Stomach (tissue), 9 donors: ENCODE measurements around the gene MRPL23. TPM values are rescaled to one million over a fixed set of nuclear protein-coding genes. Genes with fewer than 3 reads are reported as not detected.
A peak's percentile ranks its signal among the peaks of the same experiment; 100 is the strongest.

Source experiments
- DNase-seq, 2 donors: peaks; one replicate each; pipeline versions ENCODE4 v3.0.0 to v3.0.0-alpha.2; 2013 to 2019
- H3K27ac ChIP-seq, 5 donors: fragments of 200-600 bp in 4 of 5; sonication (generic) in 4 of 5; one replicate each; pipeline ENCODE4 v1.5.1; 2013 to 2019; ENCODE audit warnings: mild to moderate bottlenecking in 1 of 5, moderate library complexity in 1 of 5
- H3K27me3 ChIP-seq, 3 donors: fragments of 200-600 bp; sonication (generic); one replicate each; pipeline ENCODE4 v1.5.1; 2017 to 2019; ENCODE audit warnings: mixed run types in 1 of 3
- H3K36me3 ChIP-seq, 4 donors: fragments of 200-600 bp; sonication (generic); 1 replicate in 3 of 4; 2 replicates in 1 of 4; pipeline ENCODE4 v1.5.1; 2016 to 2019
- H3K4me1 ChIP-seq, 4 donors: fragments of 200-600 bp; sonication (generic); one replicate each; pipeline ENCODE4 v1.5.1; 2016 to 2019
- H3K4me3 ChIP-seq, 4 donors: fragments of 200-600 bp; sonication (generic) in 3 of 4; one replicate each; pipeline ENCODE4 v1.5.1; 2016 to 2019; ENCODE audit warnings: mild to moderate bottlenecking in 1 of 4
- H3K9me3 ChIP-seq, 4 donors: fragments of 200-600 bp; sonication (generic); one replicate each; pipeline ENCODE4 v1.5.1; 2016 to 2019
- EP300 ChIP-seq: sonication (generic); formaldehyde crosslinking; IDR thresholded peaks from one replicate; pipeline ENCODE4 v1.6.1; 2017; ENCODE audit warnings: antibody characterized with exemption
- POLR2A ChIP-seq, 4 donors: fragments of 450-650 bp; IDR thresholded peaks; one replicate each; pipeline ENCODE4 v1.6.1; 2016; ENCODE audit warnings: antibody characterized with exemption in 4 of 4, control low read depth in 2 of 4, mild to moderate bottlenecking in 1 of 4, moderate library complexity in 1 of 4
- POLR2AphosphoS5 ChIP-seq, 3 donors: sonication (generic); formaldehyde crosslinking; IDR thresholded peaks; one replicate each; pipeline ENCODE4 v1.6.1; 2016; ENCODE audit warnings: antibody characterized with exemption in 3 of 3
- whole genome bisulfite sequencing, 5 donors: extraction: QIAGEN DNeasy Blood & Tissue Kit in 3 of 5; methylation state at CpG; one replicate each; pipeline versions ENCODE4 v1.1.5 to v1.1.7; 2013 to 2018; 5-methylcytosine and 5-hydroxymethylcytosine counted together
- intact Hi-C: fragments of 100-400 bp; cut with DNase I; formaldehyde crosslinking; loops from one replicate; pipeline ENCODE4 v1.15.1; 2023; ENCODE audit warnings: low total_unique reads
- polyA plus RNA-seq, 3 donors: library from polyadenylated mRNA; stranded (reverse); fragments of 200-250 nt; gene quantifications; one replicate each; pipeline ENCODE4 v1.2.3, GENCODE V29; 2013
- total RNA-seq, 5 donors: library from RNA; depleted of rRNA; stranded (reverse); fragments of >200 nt; gene quantifications; one replicate each; pipeline versions ENCODE4 v1.1.0 to v1.2.3, GENCODE V29; 2014 to 2016
- TF ChIP-seq, protein P1 (sequence below), 7 experiments: fragments of 450-650 bp in 4 of 7; fragments of 200-600 bp in 3 of 7; sonication (generic) in 3 of 7; IDR thresholded peaks; one replicate each; pipeline ENCODE4 v1.5.1; 2016 to 2019; ENCODE audit warnings: antibody characterized with exemption in 7 of 7, control low read depth in 2 of 7, mild to moderate bottlenecking in 1 of 7
- donor health status: healthy with polysubstance abuse.
- donor health status: Bipolar disorder and iron deficiency.
- donor health status: healthy.

Gene MRPL23
- total and polyA plus RNA-seq, 8 donors = 14.0 to 317 (median 113) TPM

DNA sequence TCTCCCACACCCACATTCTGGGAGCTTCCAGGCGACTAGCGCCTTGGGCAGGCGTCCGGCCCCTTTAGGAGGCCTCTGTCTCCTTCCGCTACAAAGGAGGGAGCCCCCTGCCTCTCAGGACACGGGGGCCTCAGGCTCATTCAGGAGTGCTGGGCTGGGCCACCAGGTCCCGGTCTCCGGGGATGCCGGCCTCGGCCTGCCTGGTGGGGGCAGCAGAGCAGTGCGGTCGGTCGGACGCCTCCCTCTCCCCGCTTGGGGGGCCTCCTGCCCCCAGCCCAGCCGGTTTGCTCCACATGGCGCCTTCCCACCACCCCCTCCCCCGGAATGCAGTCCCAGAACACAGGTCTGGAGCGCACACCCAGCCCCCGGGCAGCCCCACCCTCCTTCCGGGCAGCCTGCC, 21.9 kb downstream of the MRPL23 start:
- no peaks in the 10 kb centered on the region for H3K27me3 ChIP-seq
- no peaks in the 10 kb centered on the region for H3K4me1 ChIP-seq
- TF ChIP-seq EP300 (no peak), POLR2AphosphoS5 (IDR thresholded peaks at IDR 0.05) (no peak), POLR2A (IDR thresholded peaks at IDR 0.05) (no peak)
- TF ChIP-seq, protein P1, sequence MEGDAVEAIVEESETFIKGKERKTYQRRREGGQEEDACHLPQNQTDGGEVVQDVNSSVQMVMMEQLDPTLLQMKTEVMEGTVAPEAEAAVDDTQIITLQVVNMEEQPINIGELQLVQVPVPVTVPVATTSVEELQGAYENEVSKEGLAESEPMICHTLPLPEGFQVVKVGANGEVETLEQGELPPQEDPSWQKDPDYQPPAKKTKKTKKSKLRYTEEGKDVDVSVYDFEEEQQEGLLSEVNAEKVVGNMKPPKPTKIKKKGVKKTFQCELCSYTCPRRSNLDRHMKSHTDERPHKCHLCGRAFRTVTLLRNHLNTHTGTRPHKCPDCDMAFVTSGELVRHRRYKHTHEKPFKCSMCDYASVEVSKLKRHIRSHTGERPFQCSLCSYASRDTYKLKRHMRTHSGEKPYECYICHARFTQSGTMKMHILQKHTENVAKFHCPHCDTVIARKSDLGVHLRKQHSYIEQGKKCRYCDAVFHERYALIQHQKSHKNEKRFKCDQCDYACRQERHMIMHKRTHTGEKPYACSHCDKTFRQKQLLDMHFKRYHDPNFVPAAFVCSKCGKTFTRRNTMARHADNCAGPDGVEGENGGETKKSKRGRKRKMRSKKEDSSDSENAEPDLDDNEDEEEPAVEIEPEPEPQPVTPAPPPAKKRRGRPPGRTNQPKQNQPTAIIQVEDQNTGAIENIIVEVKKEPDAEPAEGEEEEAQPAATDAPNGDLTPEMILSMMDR (IDR thresholded peaks at IDR 0.05) = no peak
- no peak overlapping the region for H3K27ac ChIP-seq
- no peak for DNase-seq
- intact Hi-C loops = no loop called here
- no peaks in the 10 kb centered on the region for H3K9me3 ChIP-seq
- no peaks in the 10 kb centered on the region for H3K36me3 ChIP-seq
- no CpG with 5 or more reads among the region's 21 CpGs for WGBS, 5 donors
- no peak overlapping the region for H3K4me3 ChIP-seq

DNA sequence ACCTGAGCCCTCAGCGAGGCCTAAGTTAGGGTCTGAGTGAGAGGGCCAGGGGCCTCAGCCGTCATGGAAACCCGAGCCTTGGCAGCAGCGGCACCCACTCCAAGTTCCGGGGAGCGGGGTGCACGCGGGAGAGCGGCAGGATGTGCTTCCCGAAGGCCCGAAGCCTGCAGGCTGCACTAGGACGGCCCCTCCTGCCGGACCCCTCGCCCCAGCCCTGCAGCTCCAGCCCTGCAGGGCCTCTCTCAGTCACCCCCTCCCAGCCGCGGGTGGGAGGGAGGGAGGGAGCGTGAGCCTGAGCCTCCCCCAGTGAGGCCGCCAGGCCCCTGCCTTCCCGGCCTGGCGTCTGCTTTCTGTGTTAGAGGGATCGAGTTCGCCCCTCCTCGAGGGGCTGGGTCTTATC, 22.6 kb downstream of the MRPL23 start:
- H3K27ac ChIP-seq = no peak overlapping the region
- H3K27me3 ChIP-seq = no peaks in the 10 kb centered on the region
- no CpG with 5 or more reads among the region's 23 CpGs for WGBS, 5 donors
- TF ChIP-seq POLR2A (IDR thresholded peaks at IDR 0.05) (no peak), EP300 (no peak), POLR2AphosphoS5 (IDR thresholded peaks at IDR 0.05) (no peak)
- TF ChIP-seq, protein P1 (IDR thresholded peaks at IDR 0.05) = no peak
- no peaks in the 10 kb centered on the region for H3K9me3 ChIP-seq
- intact Hi-C loops = no loop called here
- H3K4me1 ChIP-seq = no peaks in the 10 kb centered on the region
- no peaks in the 10 kb centered on the region for H3K36me3 ChIP-seq
- no peak for DNase-seq
- no peak overlapping the region for H3K4me3 ChIP-seq

DNA sequence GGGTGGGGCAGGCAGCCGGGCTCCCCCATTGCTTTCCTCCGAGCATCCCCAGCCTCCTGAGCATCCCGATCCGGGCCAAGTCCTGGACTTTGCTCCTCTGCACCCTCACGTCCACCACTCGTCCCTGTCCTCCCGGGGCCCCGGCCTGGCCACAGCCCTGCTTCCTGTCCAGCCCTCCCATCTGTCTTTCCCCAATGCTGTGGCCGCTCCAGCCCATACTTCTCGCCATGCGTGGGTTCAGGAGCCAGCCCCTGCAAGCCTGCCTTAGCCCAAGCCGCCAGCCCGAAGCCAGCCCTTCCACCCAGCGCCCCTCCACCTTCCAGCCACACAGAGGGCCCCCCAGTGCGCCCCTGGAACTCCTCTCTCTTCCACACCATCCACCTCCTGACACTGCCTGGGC, 23.8 kb downstream of the MRPL23 start:
- WGBS, 5 donors = 71 to 100% (median 78%) methylated on average over 3 to 13 of the region's 15 CpGs

DNA sequence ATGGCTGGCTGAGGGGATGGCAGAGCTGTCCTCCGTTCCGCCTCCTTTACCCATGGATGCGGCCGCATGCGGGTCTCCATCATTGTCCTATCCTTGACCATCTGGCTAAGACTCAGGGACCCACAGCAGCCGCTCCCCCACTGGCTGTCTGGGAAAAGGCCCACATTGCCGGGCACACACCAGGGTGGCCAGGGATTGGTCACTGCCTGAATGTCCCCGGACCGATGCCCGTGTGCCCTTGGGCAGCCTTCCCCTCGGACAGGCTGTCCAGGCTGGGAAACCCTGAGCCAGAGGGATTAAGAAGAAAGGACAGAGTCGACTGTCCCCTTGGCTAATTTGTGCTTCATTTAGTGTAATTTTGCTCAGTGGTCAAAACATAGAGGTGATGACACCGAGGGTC, 28.1 kb downstream of the MRPL23 start:
- Histone ChIP-seq H3K4me3 (no peak overlapping the region), H3K4me1 (no peaks in the 10 kb centered on the region), H3K9me3 (no peaks in the 10 kb centered on the region), H3K27me3 (no peaks in the 10 kb centered on the region), H3K27ac (no peak overlapping the region), H3K36me3 (no peaks in the 10 kb centered on the region)
- DNase-seq = no peak
- WGBS, 5 donors = no CpG with 5 or more reads among the region's 13 CpGs
- TF ChIP-seq POLR2AphosphoS5 (IDR thresholded peaks at IDR 0.05) (no peak), EP300 (no peak), POLR2A (IDR thresholded peaks at IDR 0.05) (no peak)
- TF ChIP-seq, protein P1 (IDR thresholded peaks at IDR 0.05) = no peak
- intact Hi-C loops = no loop called here

More for the DNA sequence above, 23.8 kb downstream of the MRPL23 start:
- no peak overlapping the region for H3K27ac ChIP-seq
- TF ChIP-seq POLR2A (IDR thresholded peaks at IDR 0.05) = no peak
- TF ChIP-seq, protein P1 (IDR thresholded peaks at IDR 0.05) = no peak
- no peak for TF ChIP-seq POLR2AphosphoS5 (IDR thresholded peaks at IDR 0.05)
- no peak for TF ChIP-seq EP300
- intact Hi-C loops = no loop called here
- H3K27me3 ChIP-seq = no peaks in the 10 kb centered on the region
- DNase-seq = peak in 1 of 2 donors; percentile 0
- no peaks in the 10 kb centered on the region for H3K4me1 ChIP-seq
- no peaks in the 10 kb centered on the region for H3K36me3 ChIP-seq
- no peak overlapping the region for H3K4me3 ChIP-seq
- H3K9me3 ChIP-seq = no peaks in the 10 kb centered on the region
